A673 (cell line): Measurements from ENCODE around the gene NEO1.

Experiments
- CTCF ChIP-seq: fragments of 300-800, 200-600 bp; sonication (generic); conservative IDR thresholded peaks from 2 replicates; pipeline ENCODE4 v1.5.1; 2017; ENCODE audit warnings: low read depth, mild to moderate bottlenecking, antibody characterized with exemption, low read length, moderate library complexity, mixed read lengths
- EZH2 ChIP-seq: fragments of 200-600 bp; sonication (generic); IDR thresholded peaks from 2 replicates; pipeline ENCODE4 v1.6.1; 2017; ENCODE audit warnings: borderline replicate concordance, low read depth, mild to moderate bottlenecking, mixed read lengths, antibody characterized with exemption, low read length; ENCODE audit not compliant: poor library complexity, severe bottlenecking

- TF ChIP-seq EZH2 (no peak), CTCF (no peak)
Measured at GRCh38 chr15:73009066-73010056, 42.9 kb upstream of the NEO1 start.
